Stimulated activated naive CD4-positive, alpha-beta T cell treated with Interleukin-2 at 50 U/mL for 16 hours (primary cell): Measurements from ENCODE around the gene STK40.

Source experiments
- DNase-seq: peaks from one replicate; lab custom pipeline; 2025; lab: John Stamatoyannopoulos, UW

STK40 gene

GRCh38 chr1:36343651-36344394 is 41.9 kb downstream of the STK40 start:
- DNase-seq, result no peak

- DNase-seq, result peak; percentile 9
These were observed 43.1 kb downstream of the STK40 start for GRCh38 chr1:36342426-36343185.

- no peak for DNase-seq
These were observed 44.0 kb downstream of the STK40 start for GRCh38 chr1:36341626-36342320.

GRCh38 chr1:36339615-36340014 is 46.1 kb downstream of the STK40 start:
- DNase-seq, result no peak

GRCh38 chr1:36339215-36339614 is 46.5 kb downstream of the STK40 start:
- no peak for DNase-seq

- no peak for DNase-seq
These were observed 47.9 kb downstream of the STK40 start for GRCh38 chr1:36337830-36338229.

GRCh38 chr1:36330940-36331339 is 54.8 kb downstream of the STK40 start:
- no peak for DNase-seq

- DNase-seq, result no peak
These were observed 55.9 kb downstream of the STK40 start for GRCh38 chr1:36329817-36330216.

- DNase-seq, result no peak
These were observed 57.0 kb downstream of the STK40 start for GRCh38 chr1:36328713-36329112.

- DNase-seq, result no peak
These were observed 57.6 kb downstream of the STK40 start for GRCh38 chr1:36328088-36328480.

GRCh38 chr1:36327421-36328087 is 58.2 kb downstream of the STK40 start:
- DNase-seq, result no peak

GRCh38 chr1:36326499-36326898 is 59.2 kb downstream of the STK40 start:
- DNase-seq, result no peak

GRCh38 chr1:36324353-36324703 is 61.4 kb downstream of the STK40 start:
- no peak for DNase-seq

- DNase-seq, result peak; percentile 27
These were observed 61.9 kb downstream of the STK40 start, which contains the start of gene EVA1B for GRCh38 chr1:36323636-36324352. Gene EVA1B, minus strand, starts transcription at chr1:36323645. Its CDS starts 608 bp downstream, at chr1:36323037.

GRCh38 chr1:36322786-36323635 is 62.7 kb downstream of the STK40 start:
- peak; percentile 34 for DNase-seq

GRCh38 chr1:36322041-36322785 is 63.5 kb downstream of the STK40 start:
- no peak for DNase-seq

- peak; percentile 18 for DNase-seq
These were observed 64.4 kb downstream of the STK40 start for GRCh38 chr1:36321119-36321951.

- no peak for DNase-seq
These were observed 65.0 kb downstream of the STK40 start for GRCh38 chr1:36320767-36321118.

- no peak for DNase-seq
These were observed 65.4 kb downstream of the STK40 start for GRCh38 chr1:36320291-36320761.
